ENCODE results near the gene KCND2.

DNA sequence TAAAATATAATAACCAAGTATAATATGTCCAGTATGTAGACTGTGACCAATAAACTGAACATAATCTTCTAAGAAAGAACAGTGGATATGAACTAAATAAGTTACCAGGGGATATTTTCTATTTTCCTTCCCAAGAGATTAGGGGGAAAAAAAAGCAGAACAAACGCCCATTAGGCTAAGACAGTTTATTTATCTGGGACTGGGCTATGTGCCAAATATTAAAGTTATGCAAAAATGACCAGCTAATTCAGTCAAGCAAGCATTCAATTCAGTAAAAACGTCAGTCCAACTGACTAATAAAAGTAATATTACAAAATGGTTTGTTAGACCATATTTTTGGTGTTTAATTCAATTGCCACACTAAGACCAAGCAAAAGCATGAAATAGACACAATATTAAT is 462.8 kb downstream of the KCND2 start:
- TF ChIP-seq RFX5 (IDR thresholded peaks at IDR 0.05; ENCODE audit: low read depth, low read length) = no peak
- no peak for TF ChIP-seq POLR2A (IDR thresholded peaks at IDR 0.05; ENCODE audit: low read depth, low read length)
- TF ChIP-seq CTCF (conservative IDR thresholded peaks at IDR 0.05; ENCODE audit: low read depth, low read length) = no peak
- TF ChIP-seq MAZ (IDR thresholded peaks at IDR 0.05; ENCODE audit: borderline replicate concordance, low read depth, low read length) = no peak
- TF ChIP-seq USF2 (IDR thresholded peaks at IDR 0.05; ENCODE audit: low read depth, low read length) = no peak
- TF ChIP-seq SMC3 (IDR thresholded peaks at IDR 0.05; ENCODE audit: low read depth, low read length) = no peak
- TF ChIP-seq MXI1 (IDR thresholded peaks at IDR 0.05; ENCODE audit: borderline replicate concordance, low read depth, low read length) = no peak
- TF ChIP-seq CEBPB (IDR thresholded peaks at IDR 0.05; ENCODE audit: low read depth, low read length) = no peak
- no peak for TF ChIP-seq NFE2L2 (IDR thresholded peaks at IDR 0.05; ENCODE audit: low read depth, low read length)
- TF ChIP-seq RCOR1 (IDR thresholded peaks at IDR 0.05; ENCODE audit: insufficient replicate concordance, low read length) = no peak
- TF ChIP-seq, protein P1, sequence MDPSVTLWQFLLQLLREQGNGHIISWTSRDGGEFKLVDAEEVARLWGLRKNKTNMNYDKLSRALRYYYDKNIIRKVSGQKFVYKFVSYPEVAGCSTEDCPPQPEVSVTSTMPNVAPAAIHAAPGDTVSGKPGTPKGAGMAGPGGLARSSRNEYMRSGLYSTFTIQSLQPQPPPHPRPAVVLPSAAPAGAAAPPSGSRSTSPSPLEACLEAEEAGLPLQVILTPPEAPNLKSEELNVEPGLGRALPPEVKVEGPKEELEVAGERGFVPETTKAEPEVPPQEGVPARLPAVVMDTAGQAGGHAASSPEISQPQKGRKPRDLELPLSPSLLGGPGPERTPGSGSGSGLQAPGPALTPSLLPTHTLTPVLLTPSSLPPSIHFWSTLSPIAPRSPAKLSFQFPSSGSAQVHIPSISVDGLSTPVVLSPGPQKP (IDR thresholded peaks at IDR 0.05; ENCODE audit: borderline replicate concordance, low read depth, low read length) = no peak
- TF ChIP-seq RAD21 (IDR thresholded peaks at IDR 0.05; ENCODE audit: low read length) = no peak
